SU-DHL-6 (cell line): ENCODE measurements around the gene PPY.

ENCODE experiments used
- H2AFZ ChIP-seq: fragments of 200-600 bp; sonication (generic); 2 replicates; pipeline ENCODE4 v1.6.1; 2014; ENCODE audit warnings: low read depth, mild to moderate bottlenecking, moderate library complexity, mixed read lengths, antibody characterized with exemption, low read length; ENCODE audit not compliant: severe bottlenecking
- H3F3A ChIP-seq: fragments of 200-600 bp; shearing (Covaris generic); 2 replicates; pipeline ENCODE4 v1.6.0; 2016; ENCODE audit warnings: antibody characterized with exemption, mild to moderate bottlenecking; ENCODE audit not compliant: insufficient read depth
- H3K27ac ChIP-seq: fragments of 200-600 bp; sonication (generic); 2 replicates; pipeline ENCODE4 v1.5.1; 2016; ENCODE audit warnings: low read depth, mild to moderate bottlenecking, low read length, moderate library complexity, mixed read lengths
- H3K27me3 ChIP-seq: fragments of 200-600 bp; sonication (generic), shearing (Covaris generic); 2 replicates; pipeline ENCODE4 v1.6.0; 2014; ENCODE audit warnings: mild to moderate bottlenecking, low read length
- H3K36me3 ChIP-seq: fragments of 200-600 bp; sonication (generic); 2 replicates; pipeline ENCODE4 v1.6.1; 2014; ENCODE audit warnings: mild to moderate bottlenecking, low read length, mixed read lengths
- H3K4me2 ChIP-seq: fragments of 300-600, 200-600 bp; shearing (Covaris generic), sonication (generic); 2 replicates; pipeline ENCODE4 v1.6.0; 2014; ENCODE audit warnings: low read length, low read depth, mild to moderate bottlenecking; ENCODE audit not compliant: poor library complexity, severe bottlenecking
- H3K4me3 ChIP-seq: fragments of 200-600 bp; sonication (generic); 2 replicates; pipeline ENCODE4 v1.5.1; 2014; ENCODE audit warnings: antibody characterized with exemption, low read length, mild to moderate bottlenecking, mixed read lengths; ENCODE audit not compliant: insufficient read depth, poor library complexity, severe bottlenecking
- H3K79me2 ChIP-seq: fragments of 200-600 bp; sonication (generic); 2 replicates; pipeline ENCODE4 v1.6.1; 2014; ENCODE audit warnings: mild to moderate bottlenecking, low read length, moderate library complexity; ENCODE audit not compliant: insufficient read depth
- H3K9ac ChIP-seq: fragments of 200-600 bp; sonication (generic); 2 replicates; pipeline ENCODE4 v1.7.0; 2014; ENCODE audit warnings: mild to moderate bottlenecking, low read length
- H3K9me2 ChIP-seq: fragments of 200-600 bp; sonication (generic); replicated peaks from 2 replicates; pipeline ENCODE4 v1.6.1; 2014; ENCODE audit warnings: low read length; ENCODE audit not compliant: insufficient read depth
- H3K9me3 ChIP-seq: fragments of 200-600 bp; sonication (generic); 2 replicates; pipeline ENCODE4 v1.6.1; 2014; ENCODE audit warnings: low read length, mixed read lengths; ENCODE audit not compliant: insufficient read depth
- H4K20me1 ChIP-seq: fragments of 200-600 bp; sonication (generic); 2 replicates; pipeline ENCODE4 v1.6.1; 2014; ENCODE audit warnings: low read depth, mild to moderate bottlenecking, antibody characterized with exemption, low read length, moderate library complexity, mixed read lengths
- EZH2phosphoT487 ChIP-seq: fragments of 200-600 bp; sonication (generic), shearing (Covaris generic); conservative IDR thresholded peaks from 2 replicates; pipeline ENCODE4 v1.6.1; 2018; ENCODE audit warnings: mild to moderate bottlenecking, antibody characterized with exemption, low read length, moderate library complexity, mixed read lengths
- TF ChIP-seq, protein P1 (sequence below): fragments of 200-600 bp; sonication (generic); IDR thresholded peaks from one replicate; pipeline ENCODE4 v1.5.1; 2017; ENCODE audit warnings: antibody characterized with exemption, mild to moderate bottlenecking, low read length, moderate library complexity; ENCODE audit not compliant: insufficient read depth, poor library complexity, severe bottlenecking

Gene PPY

GRCh38 chr17:43978078-43978477 is 35.8 kb upstream of the PPY start:
- Histone ChIP-seq H3K27me3 (no peaks in the 10 kb centered on the region), H3F3A (no peaks in the 10 kb centered on the region), H2AFZ (no peak overlapping the region), H3K27ac (no peak overlapping the region), H4K20me1 (no peaks in the 10 kb centered on the region), H3K9me3 (no peaks in the 10 kb centered on the region), H3K4me3 (no peak overlapping the region), H3K79me2 (no peaks in the 10 kb centered on the region), H3K9me2 (no peaks in the 10 kb centered on the region), H3K36me3 (no peaks in the 10 kb centered on the region), H3K4me2 (no peak overlapping the region), H3K9ac (no peak overlapping the region)
- TF ChIP-seq, protein P1, sequence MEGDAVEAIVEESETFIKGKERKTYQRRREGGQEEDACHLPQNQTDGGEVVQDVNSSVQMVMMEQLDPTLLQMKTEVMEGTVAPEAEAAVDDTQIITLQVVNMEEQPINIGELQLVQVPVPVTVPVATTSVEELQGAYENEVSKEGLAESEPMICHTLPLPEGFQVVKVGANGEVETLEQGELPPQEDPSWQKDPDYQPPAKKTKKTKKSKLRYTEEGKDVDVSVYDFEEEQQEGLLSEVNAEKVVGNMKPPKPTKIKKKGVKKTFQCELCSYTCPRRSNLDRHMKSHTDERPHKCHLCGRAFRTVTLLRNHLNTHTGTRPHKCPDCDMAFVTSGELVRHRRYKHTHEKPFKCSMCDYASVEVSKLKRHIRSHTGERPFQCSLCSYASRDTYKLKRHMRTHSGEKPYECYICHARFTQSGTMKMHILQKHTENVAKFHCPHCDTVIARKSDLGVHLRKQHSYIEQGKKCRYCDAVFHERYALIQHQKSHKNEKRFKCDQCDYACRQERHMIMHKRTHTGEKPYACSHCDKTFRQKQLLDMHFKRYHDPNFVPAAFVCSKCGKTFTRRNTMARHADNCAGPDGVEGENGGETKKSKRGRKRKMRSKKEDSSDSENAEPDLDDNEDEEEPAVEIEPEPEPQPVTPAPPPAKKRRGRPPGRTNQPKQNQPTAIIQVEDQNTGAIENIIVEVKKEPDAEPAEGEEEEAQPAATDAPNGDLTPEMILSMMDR: no peak
- no peak for TF ChIP-seq EZH2phosphoT487

DNA sequence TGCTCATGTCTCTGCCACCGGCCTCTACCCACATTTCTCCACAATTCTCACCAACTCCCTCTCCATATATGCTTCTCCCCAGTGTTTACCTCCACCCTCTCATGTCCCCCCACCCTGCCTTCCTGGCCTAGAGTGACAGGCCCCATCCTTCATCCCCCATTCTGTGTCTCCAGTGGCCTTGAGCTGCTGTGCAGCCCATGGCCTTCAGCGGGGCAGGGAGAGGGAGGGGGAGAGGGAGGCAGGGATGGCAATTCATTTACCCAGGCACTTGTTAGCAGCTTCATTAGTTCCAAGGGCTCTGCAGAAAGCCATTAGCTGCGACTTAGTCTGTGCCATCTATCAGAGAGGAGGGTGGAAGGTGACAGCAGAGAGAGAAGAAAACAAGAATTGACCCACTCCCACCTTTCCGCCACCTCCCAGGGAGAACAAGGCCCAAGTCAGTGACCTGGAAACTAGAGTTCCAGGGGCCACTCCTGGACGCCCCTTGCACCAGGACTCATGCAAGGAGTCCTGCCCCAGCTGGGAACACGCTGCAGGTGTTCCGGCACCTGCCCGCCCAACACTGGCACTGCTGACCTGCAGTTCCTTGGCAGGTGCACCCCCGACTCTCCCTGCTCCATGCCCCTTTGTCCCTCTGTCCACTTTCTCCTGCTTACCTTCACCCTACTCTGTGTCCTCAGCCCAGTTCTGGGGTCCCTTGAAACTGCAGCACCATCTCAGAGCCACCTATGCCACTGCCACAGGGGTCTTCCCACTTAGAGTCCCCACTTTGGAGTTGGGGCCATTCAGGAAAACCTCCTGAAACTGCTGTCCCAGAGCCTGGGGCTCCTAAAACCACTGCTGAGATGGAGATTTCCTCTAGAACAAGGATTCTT is 34.9 kb upstream of the PPY start:
- Histone ChIP-seq H3K79me2 (no peaks in the 10 kb centered on the region), H3F3A (no peaks in the 10 kb centered on the region), H4K20me1 (no peaks in the 10 kb centered on the region), H3K9me2 (no peaks in the 10 kb centered on the region), H3K4me2 (no peak overlapping the region), H3K9me3 (no peaks in the 10 kb centered on the region), H3K27ac (no peak overlapping the region), H3K9ac (no peak overlapping the region), H3K36me3 (no peaks in the 10 kb centered on the region), H3K4me3 (no peak overlapping the region), H2AFZ (no peak overlapping the region), H3K27me3 (no peaks in the 10 kb centered on the region)
- TF ChIP-seq EZH2phosphoT487: no peak
- TF ChIP-seq, protein P1: no peak

- Histone ChIP-seq H3K27ac (no peak overlapping the region), H3K4me3 (no peak overlapping the region), H3F3A (no peaks in the 10 kb centered on the region), H3K79me2 (no peaks in the 10 kb centered on the region), H3K9me3 (no peaks in the 10 kb centered on the region), H3K36me3 (no peaks in the 10 kb centered on the region), H3K27me3 (no peaks in the 10 kb centered on the region), H3K9ac (no peak overlapping the region), H4K20me1 (no peaks in the 10 kb centered on the region), H2AFZ (no peak overlapping the region), H3K9me2 (no peaks in the 10 kb centered on the region), H3K4me2 (no peak overlapping the region)
- TF ChIP-seq, protein P1: no peak
- TF ChIP-seq EZH2phosphoT487: no peak
Observed at GRCh38 chr17:43975898-43976297, 33.6 kb upstream of the PPY start.
